Activated CD8-positive, alpha-beta T cell treated with anti-CD3 and anti-CD28 coated beads for 36 hours (primary cell): ENCODE measurements around the gene CDKAL1. TPM values are rescaled to one million over a fixed set of nuclear protein-coding genes. Genes with fewer than 3 reads are reported as not detected.
A peak's percentile ranks its signal among the peaks of the same experiment; 100 is the strongest.

ENCODE experiments used
- ATAC-seq: fragments of 200-7000 bp; cut with Tn5 transposase; one replicate; pipeline ENCODE4 v1.10.0; 2021; ENCODE audit warnings: mild to moderate bottlenecking, moderate library complexity
- CTCF ChIA-PET: fragments of 350-600 bp; sonication (Branson Sonifier 250); formaldehyde crosslinking; loops from one replicate; lab custom pipeline; 2021; ENCODE audit warnings: antibody characterized with exemption; lab: Charles Lee
- POLR2A ChIA-PET: fragments of 350-600 bp; sonication (Branson Sonifier 250); formaldehyde crosslinking; loops from one replicate; lab custom pipeline; 2021; ENCODE audit warnings: antibody characterized with exemption; lab: Charles Lee
- DNase-seq: peaks from one replicate; pipeline ENCODE4 v3.0.0-alpha.2; 2020
- H3K27ac Mint-ChIP-seq: one replicate; pipeline ENCODE4 v1.8.0; 2021; ENCODE audit warnings: mild to moderate bottlenecking, mixed read lengths
- H3K27me3 Mint-ChIP-seq: one replicate; pipeline ENCODE4 v1.8.0; 2021; ENCODE audit warnings: mixed read lengths
- H3K36me3 Mint-ChIP-seq: one replicate; pipeline ENCODE4 v1.8.0; 2021; ENCODE audit warnings: low read depth, mixed read lengths
- H3K4me1 Mint-ChIP-seq: one replicate; pipeline ENCODE4 v1.8.0; 2021; ENCODE audit warnings: low read depth, mixed read lengths
- H3K4me3 Mint-ChIP-seq: one replicate; pipeline ENCODE4 v1.8.0; 2021; ENCODE audit warnings: mild to moderate bottlenecking, moderate library complexity, mixed read lengths
- H3K9me3 Mint-ChIP-seq: one replicate; pipeline ENCODE4 v1.8.0; 2021; ENCODE audit warnings: mixed read lengths
- intact Hi-C: fragments of 100-400 bp; cut with micrococcal nuclease; formaldehyde crosslinking; loops from one replicate; pipeline ENCODE4 v1.10.0; 2022
- total RNA-seq, 2 experiments: library from RNA; stranded (reverse); gene quantifications; one replicate each; pipeline ENCODE4 v1.2.3, GENCODE V29; 2021
- TF ChIP-seq, protein P1 (sequence below): fragments of 200-600 bp; IDR thresholded peaks from one replicate; pipeline ENCODE4 v1.8.0; 2022; ENCODE audit warnings: antibody characterized with exemption, mild to moderate bottlenecking

Gene CDKAL1
- total RNA-seq, 2 experiments from 2014 or later: 21.6 to 23.6 TPM

DNA sequence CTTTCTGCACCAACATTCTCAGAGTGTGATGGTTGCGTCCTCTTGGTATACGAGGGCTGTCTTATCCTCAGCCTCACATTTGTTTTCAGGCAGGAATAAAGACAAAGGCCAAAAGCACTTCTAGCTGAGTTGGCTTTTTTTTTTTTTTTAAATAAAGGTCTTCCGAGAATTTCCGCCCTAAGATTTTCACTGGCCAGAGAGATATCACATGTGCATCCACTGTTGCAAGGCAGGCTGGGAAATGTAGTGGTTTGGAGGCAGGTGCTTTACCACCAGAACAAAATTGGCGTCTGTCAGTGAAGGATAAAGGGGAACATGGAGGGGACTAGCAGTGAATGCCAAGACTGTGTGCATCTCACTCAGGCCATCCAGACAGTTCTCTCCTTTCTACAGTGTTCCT is 724.4 kb downstream of the CDKAL1 start:
- Mint-ChIP-seq H3K4me1 (peaks cover 7% of the 10 kb centered on the region), H3K27me3 (no peaks in the 10 kb centered on the region), H3K27ac (no peak overlapping the region), H3K4me3 (no peak overlapping the region), H3K36me3 (no peaks in the 10 kb centered on the region), H3K9me3 (peaks cover 3% of the 10 kb centered on the region)
- ChIA-PET POLR2A (no interaction called here), CTCF (no interaction called here)
- intact Hi-C loops: no loop called here
- TF ChIP-seq, protein P1, sequence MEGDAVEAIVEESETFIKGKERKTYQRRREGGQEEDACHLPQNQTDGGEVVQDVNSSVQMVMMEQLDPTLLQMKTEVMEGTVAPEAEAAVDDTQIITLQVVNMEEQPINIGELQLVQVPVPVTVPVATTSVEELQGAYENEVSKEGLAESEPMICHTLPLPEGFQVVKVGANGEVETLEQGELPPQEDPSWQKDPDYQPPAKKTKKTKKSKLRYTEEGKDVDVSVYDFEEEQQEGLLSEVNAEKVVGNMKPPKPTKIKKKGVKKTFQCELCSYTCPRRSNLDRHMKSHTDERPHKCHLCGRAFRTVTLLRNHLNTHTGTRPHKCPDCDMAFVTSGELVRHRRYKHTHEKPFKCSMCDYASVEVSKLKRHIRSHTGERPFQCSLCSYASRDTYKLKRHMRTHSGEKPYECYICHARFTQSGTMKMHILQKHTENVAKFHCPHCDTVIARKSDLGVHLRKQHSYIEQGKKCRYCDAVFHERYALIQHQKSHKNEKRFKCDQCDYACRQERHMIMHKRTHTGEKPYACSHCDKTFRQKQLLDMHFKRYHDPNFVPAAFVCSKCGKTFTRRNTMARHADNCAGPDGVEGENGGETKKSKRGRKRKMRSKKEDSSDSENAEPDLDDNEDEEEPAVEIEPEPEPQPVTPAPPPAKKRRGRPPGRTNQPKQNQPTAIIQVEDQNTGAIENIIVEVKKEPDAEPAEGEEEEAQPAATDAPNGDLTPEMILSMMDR: no peak
- no peak for DNase-seq
- ATAC-seq: no peak

DNA sequence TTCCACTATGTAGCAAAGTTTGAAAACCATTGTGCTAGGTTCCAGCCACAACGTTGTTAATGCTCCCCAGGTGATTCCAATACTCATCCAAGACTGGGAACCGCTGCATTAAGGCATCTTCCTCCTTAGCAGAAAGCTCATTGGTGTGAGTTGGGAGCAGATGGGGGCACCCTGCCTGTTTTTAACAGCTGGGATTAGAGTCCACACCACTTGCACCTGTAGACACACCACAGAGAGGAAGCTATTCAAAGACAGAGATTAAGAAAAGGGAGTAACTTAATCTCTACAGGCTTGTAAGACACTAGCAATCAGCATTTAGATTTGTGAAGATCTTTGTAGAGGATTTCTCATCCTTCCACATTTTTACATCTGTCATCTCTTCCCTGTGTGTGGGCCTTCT is 725.4 kb downstream of the CDKAL1 start:
- POLR2A ChIA-PET: no interaction called here
- TF ChIP-seq, protein P1: no peak
- H3K36me3 Mint-ChIP-seq: no peaks in the 10 kb centered on the region
- no peak for ATAC-seq
- CTCF ChIA-PET: no interaction called here
- no peak overlapping the region for H3K27ac Mint-ChIP-seq
- no peak for DNase-seq
- H3K27me3 Mint-ChIP-seq: no peaks in the 10 kb centered on the region
- no peak overlapping the region for H3K4me3 Mint-ChIP-seq
- peaks cover 16% of the 10 kb centered on the region for H3K4me1 Mint-ChIP-seq
- intact Hi-C loops: no loop called here
- no peaks in the 10 kb centered on the region for H3K9me3 Mint-ChIP-seq

DNA sequence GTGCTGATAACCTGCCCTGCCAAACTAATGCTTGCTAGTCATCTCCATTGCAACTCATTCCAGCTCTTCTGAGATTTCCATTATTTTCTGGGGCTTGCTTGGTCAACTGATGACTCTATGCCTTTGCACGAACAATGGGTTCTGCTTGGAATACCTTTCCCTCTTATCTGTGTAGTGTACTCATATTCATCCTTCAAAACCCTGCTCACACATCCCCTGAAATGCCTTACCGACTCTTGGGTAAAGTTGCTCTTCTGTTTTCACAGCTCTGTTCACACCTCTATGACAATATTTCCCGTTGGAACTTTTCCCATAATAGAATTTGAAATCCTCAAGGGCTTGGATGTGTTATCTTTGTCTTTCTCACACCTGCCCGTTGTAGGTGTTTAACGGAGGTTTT is 728.2 kb downstream of the CDKAL1 start:
- CTCF ChIA-PET: no interaction called here
- Mint-ChIP-seq H3K27me3 (no peaks in the 10 kb centered on the region), H3K4me1 (peaks cover 28% of the 10 kb centered on the region), H3K9me3 (no peaks in the 10 kb centered on the region), H3K4me3 (no peak overlapping the region), H3K36me3 (no peaks in the 10 kb centered on the region), H3K27ac (no peak overlapping the region)
- POLR2A ChIA-PET: no interaction called here
- ATAC-seq (no peak), DNase-seq (no peak)
- intact Hi-C loops: no loop called here
- TF ChIP-seq, protein P1: no peak

DNA sequence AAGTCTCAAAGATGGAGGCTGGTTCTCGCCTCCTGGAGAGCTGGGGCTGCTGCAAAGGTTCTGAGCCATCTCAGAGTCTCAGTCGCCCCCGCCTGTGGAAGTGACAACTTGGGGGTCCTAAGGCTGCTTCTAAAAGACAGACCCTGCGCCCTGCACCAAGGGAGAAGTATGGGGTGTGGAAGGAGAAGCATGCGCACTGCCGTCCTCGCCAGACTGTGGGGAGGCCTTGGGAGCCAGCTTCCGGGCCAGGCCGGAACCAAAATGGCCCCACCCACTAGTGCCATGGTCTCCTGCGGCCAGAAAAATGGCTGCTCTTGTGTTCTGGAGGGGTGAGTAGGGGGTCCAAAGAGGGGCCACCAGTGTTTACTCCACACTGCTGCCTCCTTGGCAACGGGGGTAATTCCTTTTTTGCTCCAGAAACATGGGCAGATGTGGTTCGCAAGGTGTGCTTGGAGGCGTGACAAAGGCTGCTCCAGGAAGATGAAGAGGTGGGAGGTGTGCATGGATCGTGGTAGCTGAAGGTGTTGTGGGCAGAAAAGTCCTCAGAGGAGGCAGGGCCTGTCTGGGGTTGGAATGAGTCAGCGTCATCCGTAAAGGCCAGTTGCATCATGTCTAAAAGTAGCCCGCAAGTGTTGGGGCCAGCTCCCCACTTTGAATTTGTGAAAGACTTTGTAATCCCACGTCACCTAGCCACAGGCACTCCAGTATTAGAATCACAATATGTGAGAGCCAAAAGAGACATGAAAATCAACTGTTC is 729.5 kb downstream of the CDKAL1 start:
- no peaks in the 10 kb centered on the region for H3K36me3 Mint-ChIP-seq
- H3K9me3 Mint-ChIP-seq: no peaks in the 10 kb centered on the region
- ATAC-seq (no peak), DNase-seq (peak; percentile 49)
- ChIA-PET CTCF (interaction anchor here (1.7 kb wide), 1 partner anchor 11 kb away, joined by 5 read pairs; no protein-coding TSS in a partner anchor), POLR2A (no interaction called here)
- intact Hi-C loops: no loop called here
- no peak overlapping the region for H3K4me3 Mint-ChIP-seq
- no peak overlapping the region for H3K27ac Mint-ChIP-seq
- H3K27me3 Mint-ChIP-seq: no peaks in the 10 kb centered on the region
- TF ChIP-seq, protein P1: no peak
- H3K4me1 Mint-ChIP-seq: peaks cover 28% of the 10 kb centered on the region

DNA sequence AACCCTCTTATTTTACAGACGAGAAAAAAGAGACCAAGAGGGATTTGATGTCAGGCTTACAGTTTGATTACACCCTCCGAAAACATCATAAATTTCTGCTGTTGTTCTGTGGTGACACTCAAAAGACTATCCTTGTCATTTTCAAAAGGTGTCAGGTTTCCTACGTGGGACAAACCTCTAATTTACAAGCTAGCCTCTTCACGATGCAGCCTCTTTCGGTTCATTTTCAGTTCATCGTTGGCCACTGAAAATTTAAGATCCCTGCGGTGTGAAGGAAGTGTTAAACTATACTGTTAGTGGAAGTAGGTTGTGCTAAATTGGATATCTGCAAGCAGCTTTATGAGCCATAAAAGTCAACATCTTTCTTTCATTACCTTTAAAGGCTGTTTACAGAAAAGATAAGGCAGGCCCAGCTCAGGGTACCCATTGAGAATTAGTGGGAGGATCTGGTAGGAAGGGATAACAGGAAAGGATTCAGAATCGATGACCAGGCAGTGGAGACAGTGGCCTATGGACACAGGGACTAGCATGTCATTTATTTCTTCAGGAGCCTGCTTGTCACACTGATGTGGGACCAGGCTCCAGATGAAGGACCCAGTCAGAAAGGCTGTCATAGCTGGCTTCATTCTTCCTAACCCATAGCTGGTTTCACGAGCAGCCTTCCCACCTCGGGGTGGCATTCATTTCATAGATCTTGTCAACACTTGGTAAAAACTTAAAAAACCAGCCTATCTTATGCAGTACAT is 730.2 kb downstream of the CDKAL1 start:
- peak overlapping the region; percentile 72 for H3K27ac Mint-ChIP-seq
- intact Hi-C loops: no loop called here
- no peaks in the 10 kb centered on the region for H3K9me3 Mint-ChIP-seq
- H3K36me3 Mint-ChIP-seq: no peaks in the 10 kb centered on the region
- ATAC-seq (no peak), DNase-seq (no peak)
- CTCF ChIA-PET: interaction anchor here (1.7 kb wide), 1 partner anchor 10 kb away, joined by 5 read pairs; no protein-coding TSS in a partner anchor
- POLR2A ChIA-PET: no interaction called here
- H3K27me3 Mint-ChIP-seq: no peaks in the 10 kb centered on the region
- no peak overlapping the region for H3K4me3 Mint-ChIP-seq
- H3K4me1 Mint-ChIP-seq: peaks cover 28% of the 10 kb centered on the region
- TF ChIP-seq, protein P1: no peak
